Measurements from ENCODE around the gene CLINT1.

Gene CLINT1

GRCh38 chr5:157745041-157745456, 113.9 kb downstream of the CLINT1 start:
- DNase-seq (ENCODE audit: low spot score): no peak
- TF ChIP-seq CTCF (IDR thresholded peaks at IDR 0.05): no peak
- peak overlapping the region; percentile 90 for H3K4me3 ChIP-seq
- H3K27ac ChIP-seq: peak overlapping the region in 1 of 2 donors; percentile 12

GRCh38 chr5:157744051-157745011, 114.6 kb downstream of the CLINT1 start:
- H3K27ac ChIP-seq: peak overlapping the region; percentile 57 to 67
- no peak for TF ChIP-seq CTCF (IDR thresholded peaks at IDR 0.05)
- no peak for DNase-seq (ENCODE audit: low spot score)

GRCh38 chr5:157743163-157744050, 115.5 kb downstream of the CLINT1 start, which contains the start of gene LSM11:
Gene LSM11, plus strand, starts transcription at chr5:157743712. Its CDS starts 39 bp downstream, at chr5:157743751.
- DNase-seq (ENCODE audit: low spot score): peak; percentile 87
- H3K4me3 ChIP-seq: peak within 1 kb of the TSS; percentile 90
- H3K27ac ChIP-seq: peak within 1 kb of the TSS; percentile 57 to 67
- TF ChIP-seq CTCF (IDR thresholded peaks at IDR 0.05): peak; percentile 100

More at GRCh38 chr5:157744051-157745011, 114.6 kb downstream of the CLINT1 start:
- H3K4me3 ChIP-seq: peak overlapping the region; percentile 90

GRCh38 chr5:157741131-157741530, 117.8 kb downstream of the CLINT1 start:
- DNase-seq (ENCODE audit: low spot score): no peak
- no peak overlapping the region for H3K27ac ChIP-seq
- no peak for TF ChIP-seq CTCF (IDR thresholded peaks at IDR 0.05)
- H3K4me3 ChIP-seq: no peak overlapping the region

- no peak for DNase-seq (ENCODE audit: low spot score)
- TF ChIP-seq CTCF (IDR thresholded peaks at IDR 0.05): no peak
- Histone ChIP-seq H3K27ac (no peak overlapping the region), H3K4me3 (no peak overlapping the region)
Measured at GRCh38 chr5:157740229-157740610, 118.7 kb downstream of the CLINT1 start.

GRCh38 chr5:157739388-157740228, 119.3 kb downstream of the CLINT1 start:
- no peak for TF ChIP-seq CTCF (IDR thresholded peaks at IDR 0.05)
- Histone ChIP-seq H3K4me3 (no peak overlapping the region), H3K27ac (no peak overlapping the region)
- no peak for DNase-seq (ENCODE audit: low spot score)

Measured in coronary artery (tissue), 2 donors.